AG09319 (cell line): ENCODE measurements around the gene AGBL1.
"Not testable (repeated sequence)": the region's sequence is repeated elsewhere in the genome, so short reads cannot be mapped to it uniquely, and the experiment has no call there.

Experiments used
- DNase-seq: peaks from one replicate; pipeline ENCODE4 v3.0.0-alpha.2; 2010; ENCODE audit warnings: low read depth; ENCODE audit errors: extremely low read depth
- TF ChIP-seq, protein P1 (sequence below): IDR thresholded peaks from 2 replicates; pipeline ENCODE4 v1.5.1; 2011; ENCODE audit warnings: low read depth, mild to moderate bottlenecking, inconsistent platforms, low read length, moderate library complexity

The AGBL1 gene

DNA sequence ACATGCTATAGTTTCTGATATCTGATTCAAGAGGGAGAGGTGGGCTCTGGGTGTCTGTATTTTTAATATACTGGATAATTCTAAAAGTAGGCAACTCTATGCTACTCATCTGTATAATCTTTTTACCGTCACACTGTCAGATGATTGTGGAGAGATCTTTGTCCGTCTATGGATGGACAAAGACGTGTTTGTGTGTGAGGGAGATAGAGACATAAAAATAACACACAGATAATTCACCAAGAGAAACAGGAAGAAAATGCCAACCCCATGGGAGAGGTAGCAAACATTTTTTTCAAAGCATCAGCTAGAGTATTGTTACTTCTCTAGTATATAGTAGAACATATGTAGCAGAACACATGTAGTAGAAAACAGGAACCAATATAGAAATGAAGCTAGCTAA, 346.1 kb downstream of the AGBL1 start:
- no peak for DNase-seq
- TF ChIP-seq, protein P1, sequence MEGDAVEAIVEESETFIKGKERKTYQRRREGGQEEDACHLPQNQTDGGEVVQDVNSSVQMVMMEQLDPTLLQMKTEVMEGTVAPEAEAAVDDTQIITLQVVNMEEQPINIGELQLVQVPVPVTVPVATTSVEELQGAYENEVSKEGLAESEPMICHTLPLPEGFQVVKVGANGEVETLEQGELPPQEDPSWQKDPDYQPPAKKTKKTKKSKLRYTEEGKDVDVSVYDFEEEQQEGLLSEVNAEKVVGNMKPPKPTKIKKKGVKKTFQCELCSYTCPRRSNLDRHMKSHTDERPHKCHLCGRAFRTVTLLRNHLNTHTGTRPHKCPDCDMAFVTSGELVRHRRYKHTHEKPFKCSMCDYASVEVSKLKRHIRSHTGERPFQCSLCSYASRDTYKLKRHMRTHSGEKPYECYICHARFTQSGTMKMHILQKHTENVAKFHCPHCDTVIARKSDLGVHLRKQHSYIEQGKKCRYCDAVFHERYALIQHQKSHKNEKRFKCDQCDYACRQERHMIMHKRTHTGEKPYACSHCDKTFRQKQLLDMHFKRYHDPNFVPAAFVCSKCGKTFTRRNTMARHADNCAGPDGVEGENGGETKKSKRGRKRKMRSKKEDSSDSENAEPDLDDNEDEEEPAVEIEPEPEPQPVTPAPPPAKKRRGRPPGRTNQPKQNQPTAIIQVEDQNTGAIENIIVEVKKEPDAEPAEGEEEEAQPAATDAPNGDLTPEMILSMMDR = no peak

DNA sequence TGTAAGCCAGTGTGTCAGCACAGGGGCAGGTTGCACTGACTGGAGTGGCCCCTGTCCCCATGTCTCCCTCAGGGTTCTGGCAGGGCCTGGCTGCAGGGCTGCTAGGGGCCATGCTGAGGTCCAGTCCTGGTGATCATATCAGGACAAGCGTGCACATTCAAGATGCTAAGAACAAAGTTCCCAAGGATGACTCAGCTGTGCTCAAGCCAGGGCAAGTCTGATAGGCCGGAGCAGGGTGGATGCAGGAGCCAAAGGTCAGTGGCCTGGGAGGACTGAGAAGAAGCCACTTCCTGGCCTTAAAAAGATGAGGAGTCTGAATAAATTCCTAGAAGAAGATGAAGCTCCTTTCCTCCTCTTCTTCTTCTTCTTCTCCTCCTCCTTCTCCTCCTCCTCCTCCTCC, 353.2 kb downstream of the AGBL1 start:
- TF ChIP-seq, protein P1 = no peak
- DNase-seq = no peak

DNA sequence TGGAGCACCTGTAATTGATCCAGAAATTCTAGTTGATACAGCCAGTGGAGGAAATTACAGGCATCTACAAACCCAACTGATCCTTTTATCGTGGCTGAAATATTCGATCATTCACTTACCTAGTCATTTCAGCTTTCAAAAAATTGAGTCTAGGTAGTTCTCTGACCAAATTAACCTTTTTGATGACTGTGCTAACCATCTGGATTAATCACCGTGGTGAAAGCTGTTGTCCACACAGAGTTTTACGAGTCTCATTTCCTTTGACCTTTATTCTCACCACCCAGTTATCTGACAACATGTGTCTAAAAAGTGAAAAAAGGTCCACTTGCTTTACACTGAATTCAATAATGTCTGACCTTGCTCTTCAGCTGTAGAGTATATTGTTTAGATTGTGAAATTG, 354.3 kb downstream of the AGBL1 start:
- TF ChIP-seq, protein P1 = no peak
- DNase-seq = no peak

DNA sequence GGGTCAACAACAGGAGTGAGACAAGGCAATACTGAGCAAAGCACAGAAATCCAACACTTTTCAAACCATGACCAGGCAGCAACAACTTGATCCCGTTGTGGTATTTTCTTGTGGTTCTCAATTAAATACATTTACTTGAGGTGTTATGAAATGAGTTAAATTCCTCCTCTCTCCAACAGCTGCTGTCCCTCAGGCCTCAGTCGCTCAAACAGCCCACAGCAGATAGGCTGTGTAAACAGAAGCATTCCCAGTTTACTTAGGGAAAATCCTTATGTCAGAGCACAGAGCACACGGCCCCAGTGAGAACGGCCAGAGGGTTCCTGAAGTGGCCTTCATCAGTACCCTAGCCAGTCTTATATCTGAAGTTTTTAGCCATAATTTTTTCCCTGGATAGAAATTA, 359.9 kb downstream of the AGBL1 start:
- no peak for DNase-seq
- TF ChIP-seq, protein P1 = no peak

DNA sequence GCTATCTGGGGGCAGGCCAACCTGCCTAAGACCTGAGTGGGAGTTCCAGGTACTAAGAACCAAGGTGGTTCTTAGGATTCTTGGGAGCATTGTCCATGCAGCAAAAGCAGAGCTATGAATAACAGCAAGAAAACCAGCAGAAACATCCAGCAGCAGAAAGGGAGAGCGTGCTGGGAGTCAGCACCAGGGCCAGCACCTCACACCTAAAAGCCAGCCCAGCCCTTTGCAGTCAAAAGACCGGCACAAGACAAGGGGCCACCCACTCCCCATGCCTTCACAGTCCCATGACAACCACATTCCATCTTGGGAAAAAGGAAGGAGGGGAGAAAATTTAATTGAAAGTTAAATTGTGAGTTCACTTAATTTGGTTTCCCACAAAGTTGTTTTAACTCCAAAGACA, 364.9 kb downstream of the AGBL1 start:
- DNase-seq = no peak
- TF ChIP-seq, protein P1 = no peak

DNA sequence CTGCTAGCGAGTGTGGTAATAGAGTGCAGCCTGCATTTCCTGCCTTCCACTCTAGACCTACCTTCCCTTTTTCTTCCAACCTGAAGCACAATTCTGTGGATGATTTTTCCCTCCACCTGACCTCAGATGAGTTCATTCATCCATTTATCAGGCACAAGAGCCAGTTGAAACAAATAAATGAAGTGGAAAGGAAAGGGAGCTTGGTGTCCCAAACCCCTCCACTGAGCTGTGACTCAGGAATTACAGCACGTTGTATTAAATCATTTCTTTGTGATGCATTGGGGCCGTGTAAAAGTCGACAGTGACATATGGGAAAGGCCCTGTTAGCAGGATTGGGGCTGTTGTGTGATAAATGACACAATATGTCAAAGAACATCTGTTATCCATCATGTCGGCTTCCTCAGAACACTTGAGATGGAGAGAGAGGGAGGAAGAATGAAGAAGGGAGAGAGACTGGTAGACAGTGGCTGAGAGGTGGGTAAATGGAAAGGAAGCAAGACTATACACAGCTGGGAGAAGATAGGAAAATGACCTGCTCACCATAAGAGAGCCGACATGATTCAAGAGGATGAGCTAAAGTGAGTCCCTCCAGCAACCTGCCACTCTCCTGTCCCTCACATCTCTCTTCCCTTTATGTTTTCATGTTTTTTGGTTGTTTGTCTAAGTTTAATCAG, 366.0 kb downstream of the AGBL1 start:
- TF ChIP-seq, protein P1 = no peak
- DNase-seq = no peak

DNA sequence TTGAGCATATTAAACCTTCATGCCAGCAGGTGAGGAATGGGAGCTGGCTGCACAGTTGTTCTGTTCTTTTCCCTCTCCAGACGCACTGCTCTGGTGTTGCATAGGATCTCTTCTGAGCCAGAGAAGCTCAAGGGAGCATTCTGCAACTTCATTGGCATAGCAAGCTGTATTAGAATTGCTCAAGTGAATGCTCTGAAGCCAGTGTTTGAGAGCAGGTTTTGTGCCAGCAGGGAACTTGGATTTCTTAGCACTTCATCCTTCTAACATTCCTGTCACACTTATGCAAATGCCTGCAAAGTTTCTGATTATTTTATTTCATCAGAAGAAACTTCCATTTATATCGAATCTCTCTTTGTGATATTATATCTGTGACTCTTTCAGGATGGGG, 366.6 kb downstream of the AGBL1 start:
- TF ChIP-seq, protein P1 = no peak
- no peak for DNase-seq

DNA sequence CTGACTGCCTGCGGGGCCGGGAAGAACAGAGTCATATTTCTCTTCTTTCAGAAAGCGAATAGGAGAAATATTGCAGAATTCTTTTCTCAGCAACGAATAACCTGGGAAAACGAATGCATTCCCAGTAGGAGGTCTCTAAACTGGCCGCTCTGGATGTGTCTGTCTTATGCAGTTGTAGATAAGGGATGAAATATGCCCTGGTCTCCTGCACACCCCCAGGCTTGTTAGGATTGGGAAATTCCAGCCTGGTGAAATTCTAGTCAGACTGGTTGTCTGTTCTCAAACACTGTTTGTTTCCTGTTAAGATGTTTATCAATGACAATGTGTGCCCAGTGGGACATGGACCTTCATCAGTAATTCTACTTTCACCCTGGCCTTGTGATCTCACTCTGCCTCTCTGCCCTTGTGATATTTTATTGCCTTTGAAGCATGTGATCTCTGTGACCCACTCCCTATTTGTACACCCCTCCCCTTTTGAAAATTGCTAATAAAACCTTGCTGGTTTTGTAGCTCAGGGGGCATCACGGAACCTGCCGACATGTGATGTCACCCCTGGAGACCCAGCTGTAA, 385.9 kb downstream of the AGBL1 start:
- DNase-seq = not testable (repeated sequence)
